Endothelial cell of umbilical vein (primary cell): ENCODE results near the gene FTO. TPM values are rescaled to one million over a fixed set of nuclear protein-coding genes. Genes with fewer than 3 reads are reported as not detected.

Source experiments
- BruUV-seq: library from RNA; stranded (reverse); fragments of 400-500 nt; replicated peaks from 2 replicates; lab custom pipeline; 2021; lab: Mats Ljungman, UMichigan
- CTCF ChIA-PET: fragments of 300-600, 350-600 bp; sonication (Branson Sonifier 250); formaldehyde crosslinking; loops from one replicate; lab custom pipeline; 2021; ENCODE audit warnings: antibody characterized with exemption, inconsistent platforms; lab: Charles Lee
- POLR2A ChIA-PET: fragments of 300-600, 350-600 bp; sonication (Branson Sonifier 250); formaldehyde crosslinking; loops from one replicate; lab custom pipeline; 2021; ENCODE audit warnings: antibody characterized with exemption, inconsistent platforms; lab: Charles Lee
- DNase-seq: peaks from one replicate; pipeline ENCODE4 v3.0.0-alpha.2; 2011; ENCODE audit warnings: low read depth, low spot score
- FAIRE-seq: peaks from 2 replicates; lab custom pipeline; 2011; peaks lifted over from hg19 to GRCh38; lab: Jason Lieb, UNC
- H2AFZ ChIP-seq: 2 replicates; pipeline ENCODE4 v1.6.0; 2012; ENCODE audit warnings: low read depth, low read length, control low read depth, inconsistent platforms
- H3K27ac ChIP-seq: 2 replicates; pipeline ENCODE4 v1.5.1; 2011; ENCODE audit warnings: low read depth, mild to moderate bottlenecking, control low read depth, low read length, moderate library complexity; ENCODE audit not compliant: insufficient read depth
- H3K27me3 ChIP-seq, 2 experiments: 2 replicates each; pipeline versions ENCODE4 v1.6.0 to v1.6.1; 2011; ENCODE audit warnings: low read length in 2 of 2, mixed read lengths in 1 of 2; ENCODE audit not compliant: control insufficient read depth in 2 of 2, insufficient read depth in 2 of 2
- H3K36me3 ChIP-seq, 2 experiments: 2 replicates in 1 of 2; 3 replicates in 1 of 2; pipeline ENCODE4 v1.5.1; 2011; ENCODE audit warnings: low read length in 2 of 2, mild to moderate bottlenecking in 1 of 2, moderate library complexity in 1 of 2; ENCODE audit not compliant: control insufficient read depth in 2 of 2, insufficient read depth in 2 of 2; ENCODE audit errors: extremely low read depth in 1 of 2
- H3K4me1 ChIP-seq: 3 replicates; pipeline ENCODE4 v1.5.1; 2011; ENCODE audit warnings: mild to moderate bottlenecking, low read length; ENCODE audit not compliant: control insufficient read depth, insufficient read depth; ENCODE audit errors: extremely low read depth
- H3K4me2 ChIP-seq: 2 replicates; pipeline ENCODE4 v1.6.1; 2011; ENCODE audit warnings: low read length, control low read depth, mixed read lengths; ENCODE audit not compliant: insufficient read depth
- H3K4me3 ChIP-seq, 3 experiments: fragments of 200-600 bp in 1 of 3; sonication (generic), shearing (Covaris generic) in 1 of 3; replicated peaks in 1 of 3; 2 replicates each; pipeline ENCODE4 v1.5.1; 2011 to 2016; ENCODE audit warnings: control low read depth in 3 of 3, low read length in 3 of 3, mild to moderate bottlenecking in 2 of 3, inconsistent platforms in 1 of 3, low read depth in 1 of 3, moderate library complexity in 1 of 3; ENCODE audit not compliant: insufficient read depth in 1 of 3
- H3K79me2 ChIP-seq: 2 replicates; pipeline ENCODE4 v1.6.0; 2012; ENCODE audit warnings: low read length, inconsistent platforms; ENCODE audit not compliant: control insufficient read depth, insufficient read depth
- H3K9ac ChIP-seq: replicated peaks from 2 replicates; pipeline ENCODE3; 2011; ENCODE audit warnings: low read length, control low read depth; ENCODE audit not compliant: insufficient read depth; ENCODE audit errors: extremely low read depth
- H3K9me1 ChIP-seq: replicated peaks from 3 replicates; pipeline ENCODE4 v1.6.0; 2011; ENCODE audit warnings: mild to moderate bottlenecking, low read length; ENCODE audit not compliant: control insufficient read depth, insufficient read depth; ENCODE audit errors: extremely low read depth
- H3K9me3 ChIP-seq: replicated peaks from 2 replicates; pipeline ENCODE4 v1.5.1; 2012; ENCODE audit warnings: low read length, inconsistent platforms; ENCODE audit not compliant: control insufficient read depth, insufficient read depth
- H4K20me1 ChIP-seq: replicated peaks from 2 replicates; pipeline ENCODE3; 2011; ENCODE audit warnings: mild to moderate bottlenecking, low read length; ENCODE audit not compliant: control insufficient read depth, insufficient read depth; ENCODE audit errors: extremely low read depth
- EZH2 ChIP-seq: IDR thresholded peaks from 2 replicates; pipeline ENCODE4 v1.6.1; 2012; ENCODE audit warnings: borderline replicate concordance, low read depth, mild to moderate bottlenecking, moderate library complexity, low read length, inconsistent platforms; ENCODE audit not compliant: severe bottlenecking
- FOS ChIP-seq: IDR thresholded peaks from 2 replicates; pipeline ENCODE4 v1.6.1; 2011; ENCODE audit warnings: mild to moderate bottlenecking, low read length, moderate library complexity, borderline replicate concordance; ENCODE audit not compliant: insufficient read depth
- GATA2 ChIP-seq: IDR thresholded peaks from 2 replicates; pipeline ENCODE4 v1.7.0; 2011; ENCODE audit warnings: low read depth, mild to moderate bottlenecking, moderate library complexity, mixed read lengths, low read length; ENCODE audit not compliant: insufficient read length, insufficient read depth
- JUN ChIP-seq: IDR thresholded peaks from 2 replicates; pipeline ENCODE4 v1.6.1; 2011; ENCODE audit warnings: borderline replicate concordance, low read depth; ENCODE audit not compliant: insufficient read length, insufficient read depth
- MAX ChIP-seq: IDR thresholded peaks from 2 replicates; pipeline ENCODE4 v1.6.1; 2011; ENCODE audit not compliant: insufficient read depth, insufficient read length
- MYC ChIP-seq: IDR thresholded peaks from one replicate; pipeline ENCODE4 v1.6.1; 2011; ENCODE audit warnings: mild to moderate bottlenecking, low read depth, low read length
- POLR2A ChIP-seq: IDR thresholded peaks from 2 replicates; pipeline ENCODE4 v1.6.1; 2012; ENCODE audit warnings: low read depth, mild to moderate bottlenecking, control low read depth, low read length
- POLR2AphosphoS5 ChIP-seq: IDR thresholded peaks from 2 replicates; pipeline ENCODE4 v1.6.1; 2012; ENCODE audit warnings: low read depth, mild to moderate bottlenecking, control low read depth, low read length, moderate library complexity; ENCODE audit not compliant: insufficient read depth
- dilution Hi-C: fragments of 300-500 bp; cut with MboI; formaldehyde crosslinking; loops from one replicate; pipeline ENCODE4 v1.15.0; 2019; ENCODE audit warnings: low sequenced_read_pairs; ENCODE audit not compliant: extremely low pct_ligation_motif_present
- intact Hi-C: fragments of 100-400 bp; cut with micrococcal nuclease; formaldehyde crosslinking; loops from one replicate; pipeline ENCODE4 v1.10.0; 2022
- polyA plus RNA-seq, 4 experiments: library from polyadenylated mRNA; depleted of rRNA in 3 of 4; stranded (reverse) in 3 of 4; unstranded in 1 of 4; fragments of >200 nt; gene quantifications; 2 replicates each; pipeline versions ENCODE4 v1.2.1 to v1.2.3, GENCODE V29; 2011 to 2012; ENCODE audit warnings: missing spikeins in 1 of 4
- total RNA-seq: library from RNA; stranded (reverse); gene quantifications from 2 replicates; pipeline ENCODE4 v1.2.3, GENCODE V29; 2021
- TF ChIP-seq, protein P1 (sequence below), 2 donors: IDR thresholded peaks; 1 replicate in 1 of 2; 2 replicates in 1 of 2; pipeline ENCODE4 v1.5.1; 2011; ENCODE audit warnings: low read length in 2 of 2, mild to moderate bottlenecking in 2 of 2, moderate library complexity in 2 of 2, control low read depth in 1 of 2, inconsistent platforms in 1 of 2, low read depth in 1 of 2; ENCODE audit not compliant: insufficient read depth in 1 of 2; ENCODE audit errors: extremely low read depth in 1 of 2

FTO gene
- total and polyA plus RNA-seq, 2 donors (not counting 3 experiments of a cell fraction or from before 2014, with no cell fraction given) = 48.6 to 87.1 TPM

- FAIRE-seq (no peak), DNase-seq (no peak)
- Histone ChIP-seq H3K79me2 (no peaks in the 10 kb centered on the region), H3K4me1 (no peaks in the 10 kb centered on the region), H4K20me1 (no peaks in the 10 kb centered on the region), H3K9me3 (no peaks in the 10 kb centered on the region), H3K9ac (no peak overlapping the region), H3K4me2 (no peak overlapping the region), H2AFZ (no peak overlapping the region), H3K27me3 (no peaks in the 10 kb centered on the region), H3K27ac (no peak overlapping the region), H3K36me3 (peaks cover 0 to 2% of the 10 kb centered on the region in 2 experiments), H3K4me3 (no peak overlapping the region), H3K9me1 (no peaks in the 10 kb centered on the region)
- BruUV-seq = no TSS peak
- dilution Hi-C loops = no loop called here
- CTCF ChIA-PET = interaction anchor here (1.4 kb wide), 1 partner anchor 75 kb away, joined by 3 read pairs; no protein-coding TSS in a partner anchor
- TF ChIP-seq POLR2A = no peak
- TF ChIP-seq, protein P1, sequence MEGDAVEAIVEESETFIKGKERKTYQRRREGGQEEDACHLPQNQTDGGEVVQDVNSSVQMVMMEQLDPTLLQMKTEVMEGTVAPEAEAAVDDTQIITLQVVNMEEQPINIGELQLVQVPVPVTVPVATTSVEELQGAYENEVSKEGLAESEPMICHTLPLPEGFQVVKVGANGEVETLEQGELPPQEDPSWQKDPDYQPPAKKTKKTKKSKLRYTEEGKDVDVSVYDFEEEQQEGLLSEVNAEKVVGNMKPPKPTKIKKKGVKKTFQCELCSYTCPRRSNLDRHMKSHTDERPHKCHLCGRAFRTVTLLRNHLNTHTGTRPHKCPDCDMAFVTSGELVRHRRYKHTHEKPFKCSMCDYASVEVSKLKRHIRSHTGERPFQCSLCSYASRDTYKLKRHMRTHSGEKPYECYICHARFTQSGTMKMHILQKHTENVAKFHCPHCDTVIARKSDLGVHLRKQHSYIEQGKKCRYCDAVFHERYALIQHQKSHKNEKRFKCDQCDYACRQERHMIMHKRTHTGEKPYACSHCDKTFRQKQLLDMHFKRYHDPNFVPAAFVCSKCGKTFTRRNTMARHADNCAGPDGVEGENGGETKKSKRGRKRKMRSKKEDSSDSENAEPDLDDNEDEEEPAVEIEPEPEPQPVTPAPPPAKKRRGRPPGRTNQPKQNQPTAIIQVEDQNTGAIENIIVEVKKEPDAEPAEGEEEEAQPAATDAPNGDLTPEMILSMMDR (IDR thresholded peaks at IDR 0.05; ENCODE audit: extremely low read depth in 1 of 2, insufficient read depth in 1 of 2, low read depth in 1 of 2, low read length in 2 of 2) = no peak
- TF ChIP-seq MAX = no peak
- no peak for TF ChIP-seq MYC
- no peak for TF ChIP-seq FOS
- no peak for TF ChIP-seq GATA2
- no peak for TF ChIP-seq EZH2
- no peak for TF ChIP-seq POLR2AphosphoS5
- no peak for TF ChIP-seq JUN
- POLR2A ChIA-PET = no interaction called here
- intact Hi-C loops = no loop called here
Observed at GRCh38 chr16:53829186-53829747, 125.3 kb downstream of the FTO start.
